ENCODE results near the gene STUB1.

DNA sequence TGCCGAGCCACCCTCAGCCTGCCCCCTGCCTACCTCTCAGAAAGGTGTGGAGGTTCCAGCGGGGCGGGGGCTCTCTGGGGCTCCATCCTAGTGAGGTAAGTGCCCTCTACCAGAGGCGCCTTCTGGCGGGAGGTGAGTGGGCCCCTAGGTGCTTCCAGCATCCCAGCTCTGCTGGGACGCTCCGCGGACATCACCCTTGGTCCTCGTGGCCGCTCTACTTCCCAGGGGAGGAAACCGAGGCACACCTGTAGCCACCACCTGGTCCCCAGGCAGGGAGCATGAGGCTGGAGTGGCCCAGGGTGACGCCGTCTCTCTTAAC, 37.2 kb upstream of the STUB1 start:
- TF ChIP-seq, protein P1, sequence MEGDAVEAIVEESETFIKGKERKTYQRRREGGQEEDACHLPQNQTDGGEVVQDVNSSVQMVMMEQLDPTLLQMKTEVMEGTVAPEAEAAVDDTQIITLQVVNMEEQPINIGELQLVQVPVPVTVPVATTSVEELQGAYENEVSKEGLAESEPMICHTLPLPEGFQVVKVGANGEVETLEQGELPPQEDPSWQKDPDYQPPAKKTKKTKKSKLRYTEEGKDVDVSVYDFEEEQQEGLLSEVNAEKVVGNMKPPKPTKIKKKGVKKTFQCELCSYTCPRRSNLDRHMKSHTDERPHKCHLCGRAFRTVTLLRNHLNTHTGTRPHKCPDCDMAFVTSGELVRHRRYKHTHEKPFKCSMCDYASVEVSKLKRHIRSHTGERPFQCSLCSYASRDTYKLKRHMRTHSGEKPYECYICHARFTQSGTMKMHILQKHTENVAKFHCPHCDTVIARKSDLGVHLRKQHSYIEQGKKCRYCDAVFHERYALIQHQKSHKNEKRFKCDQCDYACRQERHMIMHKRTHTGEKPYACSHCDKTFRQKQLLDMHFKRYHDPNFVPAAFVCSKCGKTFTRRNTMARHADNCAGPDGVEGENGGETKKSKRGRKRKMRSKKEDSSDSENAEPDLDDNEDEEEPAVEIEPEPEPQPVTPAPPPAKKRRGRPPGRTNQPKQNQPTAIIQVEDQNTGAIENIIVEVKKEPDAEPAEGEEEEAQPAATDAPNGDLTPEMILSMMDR (IDR thresholded peaks at IDR 0.05; ENCODE audit: insufficient read depth, low read length) = no peak
- no peak for TF ChIP-seq POLR2AphosphoS5 (IDR thresholded peaks at IDR 0.05; ENCODE audit: low read depth)
- TF ChIP-seq SPI1 (IDR thresholded peaks at IDR 0.05; ENCODE audit: borderline replicate concordance, low read depth) = no peak
- TF ChIP-seq, protein P2, sequence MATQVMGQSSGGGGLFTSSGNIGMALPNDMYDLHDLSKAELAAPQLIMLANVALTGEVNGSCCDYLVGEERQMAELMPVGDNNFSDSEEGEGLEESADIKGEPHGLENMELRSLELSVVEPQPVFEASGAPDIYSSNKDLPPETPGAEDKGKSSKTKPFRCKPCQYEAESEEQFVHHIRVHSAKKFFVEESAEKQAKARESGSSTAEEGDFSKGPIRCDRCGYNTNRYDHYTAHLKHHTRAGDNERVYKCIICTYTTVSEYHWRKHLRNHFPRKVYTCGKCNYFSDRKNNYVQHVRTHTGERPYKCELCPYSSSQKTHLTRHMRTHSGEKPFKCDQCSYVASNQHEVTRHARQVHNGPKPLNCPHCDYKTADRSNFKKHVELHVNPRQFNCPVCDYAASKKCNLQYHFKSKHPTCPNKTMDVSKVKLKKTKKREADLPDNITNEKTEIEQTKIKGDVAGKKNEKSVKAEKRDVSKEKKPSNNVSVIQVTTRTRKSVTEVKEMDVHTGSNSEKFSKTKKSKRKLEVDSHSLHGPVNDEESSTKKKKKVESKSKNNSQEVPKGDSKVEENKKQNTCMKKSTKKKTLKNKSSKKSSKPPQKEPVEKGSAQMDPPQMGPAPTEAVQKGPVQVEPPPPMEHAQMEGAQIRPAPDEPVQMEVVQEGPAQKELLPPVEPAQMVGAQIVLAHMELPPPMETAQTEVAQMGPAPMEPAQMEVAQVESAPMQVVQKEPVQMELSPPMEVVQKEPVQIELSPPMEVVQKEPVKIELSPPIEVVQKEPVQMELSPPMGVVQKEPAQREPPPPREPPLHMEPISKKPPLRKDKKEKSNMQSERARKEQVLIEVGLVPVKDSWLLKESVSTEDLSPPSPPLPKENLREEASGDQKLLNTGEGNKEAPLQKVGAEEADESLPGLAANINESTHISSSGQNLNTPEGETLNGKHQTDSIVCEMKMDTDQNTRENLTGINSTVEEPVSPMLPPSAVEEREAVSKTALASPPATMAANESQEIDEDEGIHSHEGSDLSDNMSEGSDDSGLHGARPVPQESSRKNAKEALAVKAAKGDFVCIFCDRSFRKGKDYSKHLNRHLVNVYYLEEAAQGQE (IDR thresholded peaks at IDR 0.05; ENCODE audit: insufficient replicate concordance, low read depth) = no peak
